ENCODE results near the gene ITIH4. TPM values are rescaled to one million over a fixed set of nuclear protein-coding genes. Genes with fewer than 3 reads are reported as not detected.

The ITIH4 gene
- total RNA-seq, result 10 to 100 TPM; 35.8 to 40.4 TPM
- 6.5 TPM for polyA plus RNA-seq (2013, experiment 1 of 2)
- polyA plus RNA-seq (2013, experiment 2 of 2), result 20.2 TPM
- total RNA-seq, result 0 to 3.5 (median 1.4) reads per million in 172 experiments

GRCh38 chr3:52830535-52831258 lies at the start of gene ITIH4:
Gene ITIH4, minus strand, starts transcription at chr3:52830672. Its CDS starts 30 bp downstream, at chr3:52830642.
- DNase-seq (no peak), ATAC-seq (ENCODE audit: poor library complexity) (no peak)
- intact Hi-C loops (cut with DNase I, micrococcal nuclease), result no loop called here
- H3K4me1 Mint-ChIP-seq (ENCODE audit: low read depth), result no peaks in the 10 kb centered on the region
- Histone ChIP-seq H3K27ac (ENCODE audit: low read depth in 1 of 2, low read length in 2 of 2) (no peak within 1 kb of the TSS), H3K9me3 (ENCODE audit: control insufficient read depth in 1 of 2, insufficient read depth in 1 of 2, low read length in 2 of 2) (no peaks in the 10 kb centered on the region), H3K4me3 (ENCODE audit: low read length) (no peak within 1 kb of the TSS), H3K4me1 (ENCODE audit: insufficient read depth, low read length) (no peaks in the 10 kb centered on the region), H3K36me3 (ENCODE audit: insufficient read depth, low read length) (peaks cover 11% of the 10 kb centered on the region), H3K27me3 (ENCODE audit: control insufficient read depth in 1 of 2, insufficient read depth in 2 of 2, low read length in 2 of 2) (no peaks in the 10 kb centered on the region)
- no peaks in the 10 kb centered on the region for H3K9me3 Mint-ChIP-seq
- no peaks in the 10 kb centered on the region for H3K27me3 Mint-ChIP-seq
- no peak within 1 kb of the TSS for H3K27ac Mint-ChIP-seq
- ChIA-PET POLR2A (no interaction called here), CTCF (no interaction called here)
- peaks cover 5% of the 10 kb centered on the region for H3K36me3 Mint-ChIP-seq (ENCODE audit: low read depth)
- H3K4me3 Mint-ChIP-seq, result no peak within 1 kb of the TSS
- TF ChIP-seq CTCF (IDR thresholded peaks at IDR 0.05), result no peak

- Mint-ChIP-seq H3K27ac (no peak overlapping the region), H3K4me1 (ENCODE audit: low read depth) (peaks cover 20% of the 10 kb centered on the region), H3K27me3 (no peaks in the 10 kb centered on the region), H3K9me3 (no peaks in the 10 kb centered on the region), H3K4me3 (no peak overlapping the region), H3K36me3 (ENCODE audit: low read depth) (peaks cover 37% of the 10 kb centered on the region)
- Histone ChIP-seq H3K27ac (ENCODE audit: low read depth in 1 of 2, low read length in 2 of 2) (no peak overlapping the region), H3K36me3 (ENCODE audit: insufficient read depth, low read length) (peaks cover 4% of the 10 kb centered on the region), H3K4me3 (ENCODE audit: low read length) (no peak overlapping the region), H3K9me3 (ENCODE audit: control insufficient read depth in 1 of 2, insufficient read depth in 1 of 2, low read length in 2 of 2) (no peaks in the 10 kb centered on the region), H3K4me1 (ENCODE audit: insufficient read depth, low read length) (peaks cover 13% of the 10 kb centered on the region), H3K27me3 (ENCODE audit: control insufficient read depth in 1 of 2, insufficient read depth in 2 of 2, low read length in 2 of 2) (no peaks in the 10 kb centered on the region)
- CTCF ChIA-PET, result no interaction called here
- intact Hi-C loops (cut with DNase I, micrococcal nuclease), result no loop called here
- DNase-seq, result no peak
- POLR2A ChIA-PET, result interaction anchor here (1.3 kb wide), 1 partner anchor 12 kb away, joined by 3 read pairs; no protein-coding TSS in a partner anchor
- no peak for TF ChIP-seq CTCF (IDR thresholded peaks at IDR 0.05)
- ATAC-seq (ENCODE audit: poor library complexity), result no peak
Measured at GRCh38 chr3:52880047-52880446, 49.6 kb upstream of the ITIH4 start.

- no peak for ATAC-seq (ENCODE audit: poor library complexity)
- Mint-ChIP-seq H3K27ac (no peak overlapping the region), H3K4me3 (no peak overlapping the region), H3K4me1 (ENCODE audit: low read depth) (peaks cover 25% of the 10 kb centered on the region), H3K36me3 (ENCODE audit: low read depth) (peaks cover 35% of the 10 kb centered on the region), H3K27me3 (no peaks in the 10 kb centered on the region), H3K9me3 (no peaks in the 10 kb centered on the region)
- Histone ChIP-seq H3K27me3 (ENCODE audit: control insufficient read depth in 1 of 2, insufficient read depth in 2 of 2, low read length in 2 of 2) (no peaks in the 10 kb centered on the region), H3K36me3 (ENCODE audit: insufficient read depth, low read length) (peaks cover 4% of the 10 kb centered on the region), H3K27ac (ENCODE audit: low read depth in 1 of 2, low read length in 2 of 2) (no peak overlapping the region), H3K4me3 (ENCODE audit: low read length) (no peak overlapping the region), H3K4me1 (ENCODE audit: insufficient read depth, low read length) (peaks cover 18% of the 10 kb centered on the region), H3K9me3 (ENCODE audit: control insufficient read depth in 1 of 2, insufficient read depth in 1 of 2, low read length in 2 of 2) (no peaks in the 10 kb centered on the region)
- no peak for TF ChIP-seq CTCF (IDR thresholded peaks at IDR 0.05)
- POLR2A ChIA-PET, result interaction anchor here (1.3 kb wide), 1 partner anchor 12 kb away, joined by 3 read pairs; no protein-coding TSS in a partner anchor
- DNase-seq, result no peak
- CTCF ChIA-PET, result no interaction called here
- intact Hi-C loops (cut with DNase I, micrococcal nuclease), result no loop called here
Measured at GRCh38 chr3:52879581-52879980, 49.1 kb upstream of the ITIH4 start.

Data from CD4-positive, alpha-beta T cell (primary cell).